Naive thymus-derived CD4-positive, alpha-beta T cell (primary cell): ENCODE results near the gene GLP2R. TPM values are rescaled to one million over a fixed set of nuclear protein-coding genes. Genes with fewer than 3 reads are reported as not detected.

Experiments
- ATAC-seq: fragments of 150-1000 bp; cut with Tn5 transposase; 2 replicates; pipeline ENCODE4 v1.10.0; 2021; ENCODE audit warnings: mild to moderate bottlenecking, moderate library complexity
- CTCF ChIA-PET: fragments of 350-600 bp; sonication (Branson Sonifier 250); formaldehyde crosslinking; loops from one replicate; lab custom pipeline; 2021; ENCODE audit warnings: antibody characterized with exemption; lab: Charles Lee
- POLR2A ChIA-PET: fragments of 350-600 bp; sonication (Branson Sonifier 250); formaldehyde crosslinking; loops from one replicate; lab custom pipeline; 2021; ENCODE audit warnings: antibody characterized with exemption, inconsistent platforms; lab: Charles Lee
- DNase-seq, 9 donors: peaks; one replicate each; pipeline versions ENCODE4 v3.0.0 to v3.0.0-alpha.2; 2020 to 2022; ENCODE audit warnings: mixed read lengths in 1 of 9
- H3K27ac ChIP-seq: one replicate; pipeline ENCODE4 v1.7.0; 2013; ENCODE audit warnings: mild to moderate bottlenecking, low read depth, low read length, moderate library complexity
- H3K27me3 ChIP-seq, 2 donors: one replicate each; pipeline ENCODE4 v1.7.0; 2013; ENCODE audit warnings: low read length in 2 of 2, mild to moderate bottlenecking in 2 of 2, moderate library complexity in 2 of 2; ENCODE audit not compliant: control insufficient read depth in 2 of 2, insufficient read depth in 2 of 2
- H3K36me3 ChIP-seq, 3 experiments: 1 replicate in 2 of 3; 2 replicates in 1 of 3; pipeline ENCODE4 v1.7.0; 2013; ENCODE audit warnings: low read length in 3 of 3, mild to moderate bottlenecking in 3 of 3, moderate library complexity in 1 of 3; ENCODE audit not compliant: insufficient read depth in 3 of 3, control insufficient read depth in 2 of 3
- H3K4me1 ChIP-seq, 2 donors: one replicate each; pipeline ENCODE4 v1.7.0; 2013; ENCODE audit warnings: low read length in 2 of 2, mild to moderate bottlenecking in 2 of 2, moderate library complexity in 1 of 2; ENCODE audit not compliant: control insufficient read depth in 2 of 2, insufficient read depth in 2 of 2
- H3K4me3 ChIP-seq: 2 replicates; pipeline ENCODE4 v1.7.0; 2013; ENCODE audit warnings: mild to moderate bottlenecking, low read length
- H3K9me3 ChIP-seq, 3 experiments: 1 replicate in 2 of 3; 2 replicates in 1 of 3; pipeline ENCODE4 v1.7.0; 2013; ENCODE audit warnings: low read length in 3 of 3; ENCODE audit not compliant: control insufficient read depth in 2 of 3
- H3K27ac Mint-ChIP-seq, 9 donors: one replicate each; pipeline ENCODE4 v1.8.0; 2020 to 2022; ENCODE audit warnings: mixed read lengths in 9 of 9, mild to moderate bottlenecking in 8 of 9, moderate library complexity in 5 of 9, inconsistent platforms in 2 of 9
- H3K27me3 Mint-ChIP-seq, 5 donors: one replicate each; pipeline ENCODE4 v1.8.0; 2021 to 2022; ENCODE audit warnings: mixed read lengths in 5 of 5, mild to moderate bottlenecking in 1 of 5
- H3K36me3 Mint-ChIP-seq, 5 donors: one replicate each; pipeline ENCODE4 v1.8.0; 2020 to 2022; ENCODE audit warnings: mixed read lengths in 5 of 5, mild to moderate bottlenecking in 3 of 5, inconsistent platforms in 1 of 5
- H3K4me1 Mint-ChIP-seq, 7 donors: one replicate each; pipeline ENCODE4 v1.8.0; 2020 to 2022; ENCODE audit warnings: mixed read lengths in 7 of 7, mild to moderate bottlenecking in 3 of 7, inconsistent platforms in 1 of 7
- H3K4me3 Mint-ChIP-seq, 10 donors: one replicate each; pipeline ENCODE4 v1.8.0; 2020 to 2022; ENCODE audit warnings: mild to moderate bottlenecking in 10 of 10, mixed read lengths in 10 of 10, moderate library complexity in 6 of 10, inconsistent platforms in 2 of 10
- H3K9me3 Mint-ChIP-seq, 11 donors: one replicate each; pipeline ENCODE4 v1.8.0; 2020 to 2022; ENCODE audit warnings: mixed read lengths in 11 of 11, mild to moderate bottlenecking in 4 of 11, inconsistent platforms in 1 of 11, moderate library complexity in 1 of 11
- intact Hi-C, 2 donors: fragments of 100-400 bp; cut with micrococcal nuclease; formaldehyde crosslinking; loops; one replicate each; pipeline ENCODE4 v1.15.1; 2023
- polyA plus RNA-seq, 2 donors: library from polyadenylated mRNA; unstranded; fragments of 300-500 nt; fragmentation: Illumina TruSeq; gene quantifications; one replicate each; pipeline ENCODE4 v1.2.3, GENCODE V29; 2021
- total RNA-seq, 6 experiments: library from RNA in 5 of 6; stranded (reverse) in 5 of 6; gene quantifications; 1 replicate in 5 of 6; 2 replicates in 1 of 6; pipeline ENCODE4 v1.2.3 and lab custom pipeline; 2021 to 2026

Gene GLP2R
- total and polyA plus RNA-seq, 7 experiments from 2014 or later: not detected

DNA sequence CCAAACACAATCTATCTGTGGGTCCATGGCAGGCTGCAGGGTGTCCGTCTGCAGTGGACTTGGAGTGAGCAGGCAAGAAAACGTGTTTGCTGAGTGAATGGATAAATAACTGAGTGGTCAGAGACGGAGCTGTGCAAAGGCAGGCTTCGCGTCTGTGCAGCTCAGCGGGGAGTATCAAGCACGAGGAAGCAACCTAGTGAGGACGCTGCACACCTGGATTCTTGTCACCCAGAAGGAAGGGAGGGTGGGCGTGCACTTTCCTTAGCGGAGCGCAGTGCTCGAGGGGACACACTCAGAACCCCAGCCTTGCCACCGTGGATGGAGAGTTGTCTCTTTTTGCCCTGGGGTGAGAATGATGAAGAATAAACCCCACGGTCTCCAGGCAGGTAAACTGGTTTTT, 80.9 kb downstream of the GLP2R start:
- ATAC-seq: no peak
- peaks cover 0 to 19% (median 9%) of the 10 kb centered on the region in 5 donors for H3K27me3 Mint-ChIP-seq
- ChIA-PET CTCF (no interaction called here), POLR2A (no interaction called here)
- H3K36me3 ChIP-seq: no peaks in the 10 kb centered on the region
- no peaks in the 10 kb centered on the region for H3K4me1 ChIP-seq
- no peak for DNase-seq
- no peaks in the 10 kb centered on the region for H3K4me1 Mint-ChIP-seq
- H3K36me3 Mint-ChIP-seq: no peaks in the 10 kb centered on the region
- H3K27ac ChIP-seq: no peak overlapping the region
- H3K27ac Mint-ChIP-seq: no peak overlapping the region
- H3K9me3 Mint-ChIP-seq: peaks cover 0 to 4% (median 0%) of the 10 kb centered on the region in 11 donors
- H3K4me3 Mint-ChIP-seq: no peak overlapping the region
- H3K27me3 ChIP-seq: no peaks in the 10 kb centered on the region
- intact Hi-C loops: no loop called here
- no peaks in the 10 kb centered on the region for H3K9me3 ChIP-seq
- H3K4me3 ChIP-seq: no peak overlapping the region

DNA sequence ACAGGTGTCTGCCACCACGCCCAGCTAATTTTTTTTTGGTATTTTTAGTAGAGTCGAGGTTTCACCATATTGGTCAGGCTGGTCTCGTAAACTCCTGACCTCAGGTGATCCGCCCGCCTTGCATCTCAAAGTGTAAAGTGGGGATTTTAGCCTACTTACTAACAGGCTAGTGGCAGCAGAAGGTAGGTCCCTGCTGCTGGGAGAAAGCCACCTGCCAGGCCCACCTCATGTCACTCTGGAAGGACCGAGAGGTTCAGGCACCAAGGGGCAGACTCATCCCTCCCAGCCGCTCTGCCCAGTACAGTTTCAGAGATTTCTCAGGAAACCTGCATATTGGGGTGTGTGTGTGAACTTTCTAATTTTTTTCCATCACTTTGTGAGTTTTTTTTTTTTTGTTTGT, 81.4 kb downstream of the GLP2R start:
- ChIA-PET POLR2A (no interaction called here), CTCF (no interaction called here)
- H3K36me3 Mint-ChIP-seq: no peaks in the 10 kb centered on the region

DNA sequence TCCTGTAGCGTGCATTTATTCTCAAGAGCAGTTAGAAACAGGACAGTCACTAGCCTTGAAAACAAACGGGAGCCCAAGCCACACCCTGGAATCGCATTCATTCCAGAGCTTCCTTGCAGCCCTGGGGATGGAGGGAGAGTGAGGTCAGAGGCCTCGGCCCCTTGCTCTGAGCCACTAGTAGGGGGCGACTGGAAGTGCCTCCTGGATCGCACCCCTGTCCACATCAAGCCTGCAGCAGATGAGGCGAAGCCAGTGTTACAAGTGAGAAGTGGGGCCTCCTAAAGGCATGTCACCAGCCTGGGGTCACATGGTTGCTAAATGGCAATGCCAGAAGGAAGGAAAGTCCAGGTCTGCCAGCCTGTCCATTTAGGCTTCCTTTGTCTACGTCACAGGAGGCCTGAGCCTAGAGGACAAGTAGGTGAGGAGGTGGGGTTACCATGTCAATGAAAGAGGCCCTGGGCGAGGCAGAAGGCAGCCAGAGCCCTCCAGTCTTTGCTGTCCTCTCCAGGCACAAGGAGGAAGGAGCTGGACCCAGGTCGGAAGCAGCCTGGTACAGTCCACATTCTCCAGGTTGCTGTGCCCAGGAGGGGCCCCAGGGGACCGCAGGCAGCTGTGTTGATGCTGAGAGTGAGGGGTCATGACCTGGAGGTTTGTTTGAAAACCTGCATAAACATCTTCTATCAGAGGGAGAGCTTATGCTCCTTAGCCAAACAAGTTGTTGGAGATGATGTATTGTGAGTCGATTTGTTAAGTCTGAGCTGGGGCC, 82.3 kb downstream of the GLP2R start:
- Mint-ChIP-seq H3K27me3 (peaks cover 0 to 14% (median 4%) of the 10 kb centered on the region in 5 donors), H3K4me1 (no peaks in the 10 kb centered on the region), H3K4me3 (no peak overlapping the region), H3K27ac (no peak overlapping the region), H3K36me3 (no peaks in the 10 kb centered on the region), H3K9me3 (peaks cover 0 to 4% (median 0%) of the 10 kb centered on the region in 11 donors)
- POLR2A ChIA-PET: no interaction called here
- ATAC-seq (no peak), DNase-seq (no peak)
- intact Hi-C loops: no loop called here
- H3K4me3 ChIP-seq: no peak overlapping the region
- CTCF ChIA-PET: no interaction called here
- H3K36me3 ChIP-seq: no peaks in the 10 kb centered on the region
- no peaks in the 10 kb centered on the region for H3K27me3 ChIP-seq
- H3K4me1 ChIP-seq: no peaks in the 10 kb centered on the region
- H3K9me3 ChIP-seq: no peaks in the 10 kb centered on the region
- H3K27ac ChIP-seq: no peak overlapping the region

More for the DNA sequence above, 81.4 kb downstream of the GLP2R start:
- Mint-ChIP-seq H3K27me3 (peaks cover 0 to 16% (median 9%) of the 10 kb centered on the region in 5 donors), H3K27ac (no peak overlapping the region), H3K9me3 (peaks cover 0 to 4% (median 0%) of the 10 kb centered on the region in 11 donors), H3K4me1 (no peaks in the 10 kb centered on the region), H3K4me3 (no peak overlapping the region)
- Histone ChIP-seq H3K4me3 (no peak overlapping the region), H3K27ac (no peak overlapping the region), H3K36me3 (no peaks in the 10 kb centered on the region), H3K4me1 (no peaks in the 10 kb centered on the region), H3K9me3 (no peaks in the 10 kb centered on the region), H3K27me3 (no peaks in the 10 kb centered on the region)
- DNase-seq: no peak
- intact Hi-C loops: no loop called here
- no peak for ATAC-seq

DNA sequence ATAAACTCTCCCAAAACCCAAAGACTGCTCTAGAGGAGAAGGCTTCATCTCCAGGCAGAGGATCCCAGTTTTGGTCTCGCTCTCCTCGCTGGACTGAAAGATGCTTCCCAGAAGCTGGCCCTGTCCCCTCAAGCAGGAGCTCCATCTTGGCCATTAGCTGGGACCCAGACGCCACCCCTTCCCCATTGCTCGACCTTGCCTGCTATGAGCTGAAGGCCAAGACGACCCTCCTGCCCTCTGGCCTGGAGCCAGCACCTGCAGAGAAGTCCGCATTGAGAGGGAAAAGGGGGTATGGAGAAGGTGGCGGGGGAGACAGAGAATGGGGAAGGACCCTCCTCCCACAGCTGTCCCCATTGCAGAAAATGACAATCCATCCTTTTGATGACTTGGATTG, 82.9 kb downstream of the GLP2R start:
- Histone ChIP-seq H3K9me3 (no peaks in the 10 kb centered on the region), H3K27me3 (no peaks in the 10 kb centered on the region), H3K27ac (no peak overlapping the region), H3K36me3 (no peaks in the 10 kb centered on the region), H3K4me1 (no peaks in the 10 kb centered on the region), H3K4me3 (no peak overlapping the region)
- no peak overlapping the region for H3K4me3 Mint-ChIP-seq
- no peak overlapping the region for H3K27ac Mint-ChIP-seq
- ATAC-seq (no peak), DNase-seq (no peak)
- H3K4me1 Mint-ChIP-seq: no peaks in the 10 kb centered on the region
- no peaks in the 10 kb centered on the region for H3K36me3 Mint-ChIP-seq
- ChIA-PET POLR2A (no interaction called here), CTCF (no interaction called here)
- H3K27me3 Mint-ChIP-seq: peaks cover 0 to 10% (median 4%) of the 10 kb centered on the region in 5 donors
- H3K9me3 Mint-ChIP-seq: peaks cover 0 to 4% (median 0%) of the 10 kb centered on the region in 11 donors
- intact Hi-C loops: no loop called here

DNA sequence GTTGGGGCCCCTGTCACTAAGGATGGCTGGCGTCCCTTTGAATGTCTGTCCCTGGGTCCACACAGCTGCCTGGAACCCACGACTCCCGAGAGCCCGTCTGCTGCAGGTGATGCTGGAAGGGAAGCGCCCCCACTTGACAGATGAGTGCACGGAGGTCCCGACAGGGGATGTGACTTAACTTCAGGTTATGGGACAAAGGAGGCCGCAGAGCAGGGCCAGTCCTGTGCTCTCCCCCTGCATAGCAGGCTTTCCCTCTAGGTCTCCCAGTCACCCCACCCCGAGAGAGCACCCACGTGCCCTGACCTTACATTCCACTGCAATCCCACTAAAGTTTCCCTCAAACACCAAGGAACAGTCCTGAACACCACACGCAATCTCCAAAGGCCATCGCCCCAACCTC, 85.4 kb downstream of the GLP2R start:
- Mint-ChIP-seq H3K27me3 (peaks cover 0 to 10% (median 0%) of the 10 kb centered on the region in 5 donors), H3K36me3 (no peaks in the 10 kb centered on the region), H3K4me1 (no peaks in the 10 kb centered on the region), H3K27ac (no peak overlapping the region), H3K9me3 (peaks cover 0 to 4% (median 0%) of the 10 kb centered on the region in 11 donors), H3K4me3 (no peak overlapping the region)
- POLR2A ChIA-PET: no interaction called here
- Histone ChIP-seq H3K36me3 (no peaks in the 10 kb centered on the region), H3K4me3 (no peak overlapping the region), H3K9me3 (no peaks in the 10 kb centered on the region), H3K27ac (no peak overlapping the region), H3K27me3 (no peaks in the 10 kb centered on the region), H3K4me1 (no peaks in the 10 kb centered on the region)
- CTCF ChIA-PET: no interaction called here
- ATAC-seq (no peak), DNase-seq (no peak)
- intact Hi-C loops: no loop called here

DNA sequence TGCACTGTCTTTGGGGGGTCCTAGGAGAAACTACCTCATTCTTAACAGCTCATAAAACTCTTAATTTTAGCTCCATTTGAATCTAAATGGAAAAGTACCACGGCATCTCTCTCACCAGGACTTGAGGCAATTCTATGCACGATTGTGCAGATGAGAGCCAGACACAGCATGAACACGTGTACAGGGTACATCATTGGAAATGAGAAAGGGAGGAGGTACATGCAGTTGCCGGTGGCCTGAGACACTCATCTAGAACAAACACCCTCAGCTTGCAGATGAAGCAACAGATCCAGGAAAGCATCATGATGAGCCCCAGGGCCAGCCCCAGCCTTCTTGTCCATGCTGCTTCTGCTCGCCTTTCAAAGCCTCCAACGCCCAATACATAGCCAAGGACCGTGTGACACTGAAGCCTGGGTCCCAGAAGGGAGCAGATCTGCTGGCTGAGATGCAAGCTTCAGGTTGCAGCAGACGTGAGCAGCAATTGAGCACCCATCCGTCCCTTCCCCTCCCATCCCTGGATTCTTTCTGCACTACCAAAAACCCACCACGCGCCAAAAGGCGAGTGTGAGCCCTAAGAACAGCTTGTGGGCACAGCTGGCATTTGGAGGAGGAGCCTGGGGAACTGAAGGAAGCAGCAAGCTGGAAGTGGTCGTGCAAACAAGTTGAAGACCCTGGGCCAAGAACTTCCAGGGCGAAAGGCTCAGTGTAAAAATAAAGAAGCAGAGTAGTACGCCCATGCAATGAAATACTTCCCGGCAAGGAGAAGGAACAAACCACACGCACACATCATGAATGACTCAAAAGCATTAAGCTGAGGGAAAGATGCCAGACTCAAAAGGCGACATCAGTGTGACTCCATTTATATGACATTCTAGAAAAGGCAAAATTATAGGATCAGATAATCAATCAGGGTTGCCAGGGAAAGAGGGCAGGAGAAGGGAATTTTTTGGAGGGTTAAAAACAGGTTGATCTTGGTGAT, 86.7 kb downstream of the GLP2R start:
- intact Hi-C loops: no loop called here

More for the DNA sequence above, 86.7 kb downstream of the GLP2R start:
- H3K27me3 Mint-ChIP-seq: peaks cover 0 to 10% (median 0%) of the 10 kb centered on the region in 5 donors
- no peak overlapping the region for H3K4me3 Mint-ChIP-seq
- Histone ChIP-seq H3K9me3 (no peaks in the 10 kb centered on the region), H3K27ac (no peak overlapping the region), H3K36me3 (no peaks in the 10 kb centered on the region), H3K27me3 (no peaks in the 10 kb centered on the region), H3K4me1 (no peaks in the 10 kb centered on the region), H3K4me3 (no peak overlapping the region)
- peaks cover 0 to 4% (median 0%) of the 10 kb centered on the region in 11 donors for H3K9me3 Mint-ChIP-seq
- no peak for DNase-seq
- no peak for ATAC-seq
- H3K36me3 Mint-ChIP-seq: no peaks in the 10 kb centered on the region
- ChIA-PET POLR2A (no interaction called here), CTCF (no interaction called here)
- H3K4me1 Mint-ChIP-seq: no peaks in the 10 kb centered on the region
- no peak overlapping the region for H3K27ac Mint-ChIP-seq
